ENCODE measurements around the gene CDKL1.
A peak's percentile ranks its signal among the peaks of the same experiment; 100 is the strongest.

CDKL1 gene

DNA sequence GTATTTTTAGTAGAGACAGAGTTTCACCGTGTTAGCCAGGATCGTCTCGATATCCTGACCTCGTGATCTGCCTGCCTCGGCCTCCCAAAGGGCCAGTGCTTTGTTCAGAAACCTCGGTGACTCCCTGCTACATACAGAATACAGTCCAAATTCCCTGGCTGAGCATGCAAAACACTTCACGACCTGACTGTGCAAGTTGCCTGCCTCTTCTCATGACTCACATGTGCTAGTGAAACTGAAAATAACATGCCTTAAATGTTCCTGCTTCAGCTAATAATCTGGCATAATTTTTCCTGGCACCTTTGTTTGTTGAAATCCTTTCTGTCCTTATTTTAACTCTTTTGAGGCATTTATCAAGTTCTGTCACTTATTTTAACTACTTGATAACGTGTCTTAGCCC, 76.4 kb downstream of the CDKL1 start:
- TF ChIP-seq EZH2 (IDR thresholded peaks at IDR 0.05; ENCODE audit: borderline replicate concordance, low read length) = no peak
- TF ChIP-seq, protein P1, sequence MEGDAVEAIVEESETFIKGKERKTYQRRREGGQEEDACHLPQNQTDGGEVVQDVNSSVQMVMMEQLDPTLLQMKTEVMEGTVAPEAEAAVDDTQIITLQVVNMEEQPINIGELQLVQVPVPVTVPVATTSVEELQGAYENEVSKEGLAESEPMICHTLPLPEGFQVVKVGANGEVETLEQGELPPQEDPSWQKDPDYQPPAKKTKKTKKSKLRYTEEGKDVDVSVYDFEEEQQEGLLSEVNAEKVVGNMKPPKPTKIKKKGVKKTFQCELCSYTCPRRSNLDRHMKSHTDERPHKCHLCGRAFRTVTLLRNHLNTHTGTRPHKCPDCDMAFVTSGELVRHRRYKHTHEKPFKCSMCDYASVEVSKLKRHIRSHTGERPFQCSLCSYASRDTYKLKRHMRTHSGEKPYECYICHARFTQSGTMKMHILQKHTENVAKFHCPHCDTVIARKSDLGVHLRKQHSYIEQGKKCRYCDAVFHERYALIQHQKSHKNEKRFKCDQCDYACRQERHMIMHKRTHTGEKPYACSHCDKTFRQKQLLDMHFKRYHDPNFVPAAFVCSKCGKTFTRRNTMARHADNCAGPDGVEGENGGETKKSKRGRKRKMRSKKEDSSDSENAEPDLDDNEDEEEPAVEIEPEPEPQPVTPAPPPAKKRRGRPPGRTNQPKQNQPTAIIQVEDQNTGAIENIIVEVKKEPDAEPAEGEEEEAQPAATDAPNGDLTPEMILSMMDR (IDR thresholded peaks at IDR 0.05; ENCODE audit: low read length) = no peak
- no peaks in the 10 kb centered on the region for H3K27me3 ChIP-seq (ENCODE audit: insufficient read depth, low read length)
- peaks cover 12% of the 10 kb centered on the region for H3K79me2 ChIP-seq (ENCODE audit: insufficient read depth, low read length)
- peak overlapping the region; percentile 17 for H3K4me3 ChIP-seq (ENCODE audit: low read depth, low read length, poor library complexity, severe bottlenecking)
- H3K27ac ChIP-seq (ENCODE audit: low read depth, low read length, poor library complexity, severe bottlenecking) = peak overlapping the region; percentile 47
- H3K4me2 ChIP-seq (ENCODE audit: low read length) = peak overlapping the region; percentile 40
- H4K20me1 ChIP-seq (ENCODE audit: insufficient read depth, low read length) = no peaks in the 10 kb centered on the region
- H3K9me3 ChIP-seq (ENCODE audit: low read length) = no peaks in the 10 kb centered on the region
- no peak overlapping the region for H2AFZ ChIP-seq (ENCODE audit: low read length)
- H3F3A ChIP-seq (ENCODE audit: insufficient read depth, low read length) = no peaks in the 10 kb centered on the region
- peaks cover 20% of the 10 kb centered on the region for H3K36me3 ChIP-seq (ENCODE audit: insufficient read depth, low read length)
- no peaks in the 10 kb centered on the region for H3K9me2 ChIP-seq (ENCODE audit: low read depth, low read length)
- peak overlapping the region; percentile 1; the same call in 1 of the 2 replicates for H3K9ac ChIP-seq (ENCODE audit: low read length)
- H3K4me1 ChIP-seq (ENCODE audit: insufficient read depth, low read length, severe bottlenecking) = peaks cover 32% of the 10 kb centered on the region

- Histone ChIP-seq H3K4me2 (ENCODE audit: low read length) (no peak overlapping the region), H3K27ac (ENCODE audit: low read depth, low read length, poor library complexity, severe bottlenecking) (no peak overlapping the region), H3K27me3 (ENCODE audit: insufficient read depth, low read length) (no peaks in the 10 kb centered on the region), H3K36me3 (ENCODE audit: insufficient read depth, low read length) (peaks cover 20% of the 10 kb centered on the region), H3K9me2 (ENCODE audit: low read depth, low read length) (no peaks in the 10 kb centered on the region), H3K79me2 (ENCODE audit: insufficient read depth, low read length) (peaks cover 12% of the 10 kb centered on the region), H4K20me1 (ENCODE audit: insufficient read depth, low read length) (no peaks in the 10 kb centered on the region), H3K9me3 (ENCODE audit: low read length) (no peaks in the 10 kb centered on the region), H2AFZ (ENCODE audit: low read length) (no peak overlapping the region), H3F3A (ENCODE audit: insufficient read depth, low read length) (no peaks in the 10 kb centered on the region), H3K9ac (ENCODE audit: low read length) (no peak overlapping the region), H3K4me3 (ENCODE audit: low read depth, low read length, poor library complexity, severe bottlenecking) (no peak overlapping the region), H3K4me1 (ENCODE audit: insufficient read depth, low read length, severe bottlenecking) (peaks cover 32% of the 10 kb centered on the region)
- TF ChIP-seq, protein P1 (IDR thresholded peaks at IDR 0.05; ENCODE audit: low read length) = no peak
- no peak for TF ChIP-seq EZH2 (IDR thresholded peaks at IDR 0.05; ENCODE audit: borderline replicate concordance, low read length)
These were observed 77.0 kb downstream of the CDKL1 start for GRCh38 chr14:50319721-50320120.

DNA sequence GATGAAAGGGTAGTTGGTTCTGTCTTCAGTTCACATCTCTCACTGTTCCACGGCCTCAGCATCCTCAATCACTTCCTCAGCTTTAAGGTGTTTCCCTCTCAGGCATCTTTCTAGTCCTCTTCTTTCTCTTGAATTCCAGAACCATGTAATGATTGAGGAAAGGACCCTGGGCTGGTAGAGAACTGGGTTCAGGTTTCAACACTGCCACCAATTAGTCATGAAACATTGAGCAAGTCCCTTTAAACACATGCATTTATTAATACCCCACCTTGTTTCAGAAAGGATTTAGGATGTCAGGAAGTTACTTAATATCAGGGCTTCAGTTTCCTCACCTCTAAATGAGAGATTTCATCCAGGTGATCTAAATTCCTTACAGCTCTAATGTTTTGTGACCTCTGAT, 77.4 kb downstream of the CDKL1 start:
- Histone ChIP-seq H3F3A (ENCODE audit: insufficient read depth, low read length) (no peaks in the 10 kb centered on the region), H3K4me3 (ENCODE audit: low read depth, low read length, poor library complexity, severe bottlenecking) (no peak overlapping the region), H3K4me1 (ENCODE audit: insufficient read depth, low read length, severe bottlenecking) (peaks cover 32% of the 10 kb centered on the region), H3K9me3 (ENCODE audit: low read length) (no peaks in the 10 kb centered on the region), H3K27ac (ENCODE audit: low read depth, low read length, poor library complexity, severe bottlenecking) (no peak overlapping the region), H3K9ac (ENCODE audit: low read length) (no peak overlapping the region), H3K36me3 (ENCODE audit: insufficient read depth, low read length) (peaks cover 20% of the 10 kb centered on the region), H4K20me1 (ENCODE audit: insufficient read depth, low read length) (no peaks in the 10 kb centered on the region), H3K27me3 (ENCODE audit: insufficient read depth, low read length) (no peaks in the 10 kb centered on the region), H3K79me2 (ENCODE audit: insufficient read depth, low read length) (peaks cover 12% of the 10 kb centered on the region), H3K9me2 (ENCODE audit: low read depth, low read length) (no peaks in the 10 kb centered on the region), H2AFZ (ENCODE audit: low read length) (no peak overlapping the region), H3K4me2 (ENCODE audit: low read length) (no peak overlapping the region)
- TF ChIP-seq, protein P1 (IDR thresholded peaks at IDR 0.05; ENCODE audit: low read length) = no peak
- no peak for TF ChIP-seq EZH2 (IDR thresholded peaks at IDR 0.05; ENCODE audit: borderline replicate concordance, low read length)
